Measurements from ENCODE around the gene REPS2. TPM values are rescaled to one million over a fixed set of nuclear protein-coding genes. Genes with fewer than 3 reads are reported as not detected.
A peak's percentile ranks its signal among the peaks of the same experiment; 100 is the strongest.

Gene REPS2
- total and polyA plus RNA-seq, 2 donors from 2014 or later, result 19.6 to 36.3 TPM

DNA sequence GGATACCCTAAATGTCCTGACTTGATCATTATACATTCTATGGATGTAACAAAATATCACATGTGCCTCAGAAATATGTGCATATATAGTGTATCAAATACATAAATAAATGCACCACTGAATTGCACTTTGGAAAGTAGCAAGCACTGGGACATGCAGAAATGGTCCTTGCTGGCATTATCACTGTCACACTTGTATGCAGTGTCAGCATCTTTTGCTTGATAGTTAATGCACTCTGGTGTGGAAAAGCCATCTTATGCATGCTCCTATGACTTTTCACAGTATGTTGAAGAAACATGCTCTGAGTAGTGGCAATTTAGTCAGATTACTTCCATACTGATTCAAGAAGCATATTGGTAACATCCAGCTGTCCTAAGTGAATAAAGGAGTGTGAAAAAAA is 27.5 kb upstream of the REPS2 start:
- no peak overlapping the region for H3K4me3 ChIP-seq (ENCODE audit: low read length in 3 of 3)
- TF ChIP-seq, protein P1, sequence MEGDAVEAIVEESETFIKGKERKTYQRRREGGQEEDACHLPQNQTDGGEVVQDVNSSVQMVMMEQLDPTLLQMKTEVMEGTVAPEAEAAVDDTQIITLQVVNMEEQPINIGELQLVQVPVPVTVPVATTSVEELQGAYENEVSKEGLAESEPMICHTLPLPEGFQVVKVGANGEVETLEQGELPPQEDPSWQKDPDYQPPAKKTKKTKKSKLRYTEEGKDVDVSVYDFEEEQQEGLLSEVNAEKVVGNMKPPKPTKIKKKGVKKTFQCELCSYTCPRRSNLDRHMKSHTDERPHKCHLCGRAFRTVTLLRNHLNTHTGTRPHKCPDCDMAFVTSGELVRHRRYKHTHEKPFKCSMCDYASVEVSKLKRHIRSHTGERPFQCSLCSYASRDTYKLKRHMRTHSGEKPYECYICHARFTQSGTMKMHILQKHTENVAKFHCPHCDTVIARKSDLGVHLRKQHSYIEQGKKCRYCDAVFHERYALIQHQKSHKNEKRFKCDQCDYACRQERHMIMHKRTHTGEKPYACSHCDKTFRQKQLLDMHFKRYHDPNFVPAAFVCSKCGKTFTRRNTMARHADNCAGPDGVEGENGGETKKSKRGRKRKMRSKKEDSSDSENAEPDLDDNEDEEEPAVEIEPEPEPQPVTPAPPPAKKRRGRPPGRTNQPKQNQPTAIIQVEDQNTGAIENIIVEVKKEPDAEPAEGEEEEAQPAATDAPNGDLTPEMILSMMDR (IDR thresholded peaks at IDR 0.05; ENCODE audit: borderline replicate concordance, extremely low read depth, insufficient read depth), result no peak
- no peaks in the 10 kb centered on the region for H3K9me3 ChIP-seq (ENCODE audit: control insufficient read depth in 2 of 3, insufficient read depth in 1 of 3, low read length in 3 of 3)
- H3K27me3 ChIP-seq (ENCODE audit: control insufficient read depth, insufficient read depth, low read length), result peaks cover 9% of the 10 kb centered on the region
- no peaks in the 10 kb centered on the region for H3K36me3 ChIP-seq (ENCODE audit: control insufficient read depth in 2 of 3, insufficient read depth in 3 of 3, low read length in 3 of 3)
- no peak for FAIRE-seq
- H3K4me1 ChIP-seq (ENCODE audit: control insufficient read depth in 2 of 3, insufficient read depth in 2 of 3, low read depth in 1 of 3, low read length in 3 of 3), result no peaks in the 10 kb centered on the region
- H3K9ac ChIP-seq (ENCODE audit: low read length in 3 of 3), result no peak overlapping the region
- intact Hi-C loops (cut with DNase I), result no loop called here
- no peak overlapping the region for H3K27ac ChIP-seq (ENCODE audit: low read depth in 2 of 2, low read length in 2 of 2)
- DNase-seq, result no peak

DNA sequence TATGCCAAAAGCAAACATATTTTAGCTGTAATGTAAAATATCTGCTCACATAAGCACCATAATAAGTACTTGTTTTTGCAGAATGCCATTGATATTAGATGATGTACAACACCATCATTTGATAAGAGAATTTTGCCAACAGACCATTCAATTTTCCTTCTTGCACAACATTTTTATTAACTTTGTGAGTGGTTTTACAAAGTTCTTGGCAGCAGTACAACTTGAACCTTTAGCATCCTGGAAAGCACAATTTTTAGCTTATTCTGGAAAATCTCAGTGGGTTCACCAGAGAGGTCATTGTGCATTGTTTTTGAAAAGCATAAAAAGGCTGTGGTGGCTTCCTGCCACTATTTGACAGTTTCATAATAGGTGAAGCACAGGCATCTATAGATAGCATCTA is 26.4 kb upstream of the REPS2 start:
- peak; percentile 42 for FAIRE-seq
- TF ChIP-seq, protein P1 (IDR thresholded peaks at IDR 0.05; ENCODE audit: borderline replicate concordance, extremely low read depth, insufficient read depth), result no peak
- Histone ChIP-seq H3K4me3 (ENCODE audit: low read length in 3 of 3) (no peak overlapping the region), H3K9me3 (ENCODE audit: control insufficient read depth in 2 of 3, insufficient read depth in 1 of 3, low read length in 3 of 3) (no peaks in the 10 kb centered on the region), H3K4me1 (ENCODE audit: control insufficient read depth in 2 of 3, insufficient read depth in 2 of 3, low read depth in 1 of 3, low read length in 3 of 3) (no peaks in the 10 kb centered on the region), H3K27me3 (ENCODE audit: control insufficient read depth, insufficient read depth, low read length) (peaks cover 6% of the 10 kb centered on the region), H3K9ac (ENCODE audit: low read length in 3 of 3) (no peak overlapping the region), H3K36me3 (ENCODE audit: control insufficient read depth in 2 of 3, insufficient read depth in 3 of 3, low read length in 3 of 3) (no peaks in the 10 kb centered on the region), H3K27ac (ENCODE audit: low read depth in 2 of 2, low read length in 2 of 2) (no peak overlapping the region)
- intact Hi-C loops (cut with DNase I), result no loop called here
- no peak for DNase-seq

DNA sequence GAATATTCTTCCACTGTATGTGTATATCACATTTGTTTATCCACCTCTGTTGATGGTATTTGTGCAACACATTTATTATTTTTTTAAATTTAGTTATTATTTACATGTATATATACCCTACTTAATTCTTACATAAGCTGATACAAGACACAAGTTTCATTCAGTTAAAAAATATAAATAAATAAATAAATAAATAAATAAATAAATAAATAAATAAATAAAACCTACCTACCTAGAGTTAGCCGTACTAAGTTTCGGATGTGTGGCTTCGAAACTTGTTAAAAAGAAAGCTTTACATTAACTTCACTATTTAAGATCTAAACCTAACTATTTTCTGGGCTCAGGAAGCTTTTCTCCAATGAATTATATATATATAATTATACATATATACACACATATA is 23.3 kb upstream of the REPS2 start:
- Histone ChIP-seq H3K4me1 (ENCODE audit: control insufficient read depth in 2 of 3, insufficient read depth in 2 of 3, low read depth in 1 of 3, low read length in 3 of 3) (no peaks in the 10 kb centered on the region), H3K27ac (ENCODE audit: low read depth in 2 of 2, low read length in 2 of 2) (no peak overlapping the region), H3K36me3 (ENCODE audit: control insufficient read depth in 2 of 3, insufficient read depth in 3 of 3, low read length in 3 of 3) (no peaks in the 10 kb centered on the region), H3K4me3 (ENCODE audit: low read length in 3 of 3) (no peak overlapping the region), H3K9ac (ENCODE audit: low read length in 3 of 3) (no peak overlapping the region), H3K27me3 (ENCODE audit: control insufficient read depth, insufficient read depth, low read length) (peaks cover 7% of the 10 kb centered on the region), H3K9me3 (ENCODE audit: control insufficient read depth in 2 of 3, insufficient read depth in 1 of 3, low read length in 3 of 3) (no peaks in the 10 kb centered on the region)
- intact Hi-C loops (cut with DNase I), result no loop called here
- DNase-seq, result no peak
- peak; percentile 98 for FAIRE-seq
- TF ChIP-seq, protein P1 (IDR thresholded peaks at IDR 0.05; ENCODE audit: borderline replicate concordance, extremely low read depth, insufficient read depth), result no peak
